WI38 (cell line): ENCODE results near the gene SLC22A6.

Experiments
- H3K4me3 ChIP-seq: 2 replicates; pipeline ENCODE4 v1.5.1; 2011; ENCODE audit warnings: low read depth, mild to moderate bottlenecking, control low read depth, low read length
- CTCF ChIP-seq: IDR thresholded peaks from 2 replicates; pipeline ENCODE4 v1.5.1; 2012; ENCODE audit warnings: low read depth, mild to moderate bottlenecking, control low read depth, low read length

Gene SLC22A6

GRCh38 chr11:62974848-62975522, 9.8 kb downstream of the SLC22A6 start:
- no peak overlapping the region for H3K4me3 ChIP-seq
- TF ChIP-seq CTCF, result no peak

DNA sequence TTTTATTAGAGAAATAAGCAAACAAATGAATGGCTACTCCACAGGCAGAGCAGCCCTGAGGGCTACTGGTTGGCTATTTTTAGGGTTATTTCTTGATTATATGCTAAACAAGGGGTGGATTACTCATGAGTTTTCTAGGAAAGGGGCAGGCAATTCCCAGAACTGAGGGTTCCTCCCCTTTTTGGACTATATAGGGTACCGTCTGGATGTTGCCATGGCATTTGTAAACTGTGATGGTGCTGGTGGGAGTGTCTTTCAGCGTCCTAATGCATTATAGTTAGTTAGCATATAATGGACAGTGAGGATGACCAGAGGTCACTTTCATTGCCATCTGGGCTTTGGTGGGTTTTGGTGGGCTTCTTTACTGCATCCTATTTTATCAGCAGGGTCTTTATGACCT, 19.2 kb downstream of the SLC22A6 start:
- no peak overlapping the region for H3K4me3 ChIP-seq
- no peak for TF ChIP-seq CTCF

- no peak for TF ChIP-seq CTCF
- H3K4me3 ChIP-seq, result no peak overlapping the region
Measured at GRCh38 chr11:62962391-62962790, 22.4 kb downstream of the SLC22A6 start.

GRCh38 chr11:62961017-62961570, 23.7 kb downstream of the SLC22A6 start:
- H3K4me3 ChIP-seq, result no peak overlapping the region
- TF ChIP-seq CTCF, result no peak

DNA sequence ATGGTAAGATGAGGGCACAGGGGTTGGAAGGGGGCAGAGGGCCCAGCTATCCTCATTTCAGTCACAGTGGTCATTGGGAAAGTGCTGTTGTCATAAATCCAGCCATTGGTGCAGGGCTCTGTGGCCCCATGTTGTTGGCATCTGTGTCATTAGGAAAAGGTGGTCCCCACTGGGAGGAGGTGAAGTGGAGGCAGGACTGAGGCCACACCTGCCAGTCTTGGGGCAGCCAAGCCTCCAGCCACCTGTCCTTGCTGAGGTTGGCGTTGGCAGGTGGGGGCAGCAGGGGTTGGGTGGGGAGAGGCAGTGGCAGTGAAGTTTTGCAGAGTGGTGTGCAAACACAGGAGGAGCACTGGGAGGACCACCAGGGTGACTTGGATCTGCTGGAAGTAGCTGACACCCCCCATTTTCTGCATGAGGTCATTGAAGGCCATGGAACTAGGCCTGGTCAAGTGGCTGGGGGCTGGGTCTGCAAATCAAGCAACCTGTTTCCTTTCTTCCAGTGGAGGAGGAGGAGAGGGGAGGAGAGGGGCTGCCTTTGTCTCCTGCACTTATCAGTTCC, 25.3 kb downstream of the SLC22A6 start:
- TF ChIP-seq CTCF, result no peak
- H3K4me3 ChIP-seq, result no peak overlapping the region

DNA sequence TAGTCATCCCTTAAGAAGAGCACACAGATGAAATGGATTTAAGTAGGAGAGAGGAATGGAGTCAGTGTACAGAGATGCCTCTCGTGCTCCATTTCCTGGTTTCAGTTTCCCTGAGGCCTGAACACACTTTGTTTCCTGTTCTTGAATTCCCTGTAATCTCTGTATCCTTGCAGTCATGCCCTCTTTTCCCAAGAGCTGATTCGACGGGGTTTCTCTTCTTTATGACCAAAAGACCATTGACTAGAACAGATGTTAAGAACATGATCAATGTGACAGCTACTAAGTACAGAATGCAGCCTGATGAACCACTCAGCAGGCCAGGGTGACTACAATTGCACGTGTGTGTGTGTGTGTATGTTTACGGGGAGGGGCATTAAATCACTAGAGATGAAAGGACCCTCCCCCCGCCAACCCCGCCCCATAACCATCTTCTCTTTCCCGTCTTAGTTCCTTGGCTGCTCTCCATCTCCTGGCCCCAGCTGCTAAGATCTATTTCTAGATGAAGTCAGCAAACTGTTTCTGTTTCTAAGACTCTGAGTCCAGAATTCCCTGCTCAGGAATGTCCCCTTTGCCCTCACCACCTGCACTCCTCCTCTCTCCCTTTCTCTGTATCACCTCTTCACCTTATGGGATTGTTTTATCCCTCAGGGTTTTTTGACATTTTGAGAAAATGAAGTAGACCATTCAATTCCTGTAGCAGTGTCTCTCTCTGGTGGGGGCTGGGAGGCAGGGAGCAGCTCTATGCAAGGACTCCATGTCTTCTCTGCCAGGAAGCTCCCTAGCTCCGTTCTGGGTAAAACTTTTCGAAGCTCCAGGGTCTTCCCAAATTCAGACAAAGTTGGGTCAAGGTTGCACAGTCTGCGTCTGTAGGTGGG, 26.0 kb downstream of the SLC22A6 start:
- H3K4me3 ChIP-seq, result no peak overlapping the region
- TF ChIP-seq CTCF, result no peak
